ENCODE results near the gene CAMK2A. TPM values are rescaled to one million over a fixed set of nuclear protein-coding genes. Genes with fewer than 3 reads are reported as not detected.
A peak's percentile ranks its signal among the peaks of the same experiment; 100 is the strongest.

Gene CAMK2A
- total RNA-seq, 1 experiment from 2014 or later: not detected

- ChIA-PET CTCF (interaction anchor here (0.5 to 1.2 kb wide), 4 partner anchors 36 to 146 kb away, joined by 3 to 4 read pairs (median 4); no protein-coding TSS in a partner anchor), POLR2A (no interaction called here)
- Histone ChIP-seq H3K9me3 (no peaks in the 10 kb centered on the region), H3K27me3 (replicated peaks; ENCODE audit: control insufficient read depth, insufficient read depth, low read length) (no peaks in the 10 kb centered on the region), H3K4me3 (ENCODE audit: low read depth, low read length) (no peak overlapping the region), H3K4me1 (peaks cover 20% of the 10 kb centered on the region), H3K36me3 (ENCODE audit: control insufficient read depth, insufficient read depth, low read length) (no peaks in the 10 kb centered on the region)
- TF ChIP-seq CTCF (IDR thresholded peaks at IDR 0.05; ENCODE audit: insufficient read depth in 1 of 2, low read depth in 1 of 2, low read length in 1 of 2, severe bottlenecking in 1 of 2, unreplicated experiment in 1 of 2): peak in 1 of 2 experiments; percentile 35
- H3K36me3 Mint-ChIP-seq (ENCODE audit: insufficient read depth, unreplicated experiment): peaks cover 6% of the 10 kb centered on the region
- no TSS peak for BruUV-seq (replicated peaks)
- intact Hi-C loops (cut with micrococcal nuclease; ENCODE audit: unreplicated experiment): loop anchor here (1.0 to 10.0 kb wide), 3 partner anchors 51 to 377 kb away; no protein-coding TSS in a partner anchor
- peaks cover 29% of the 10 kb centered on the region for H3K4me1 Mint-ChIP-seq (ENCODE audit: low read depth, unreplicated experiment)
- no peaks in the 10 kb centered on the region for H3K9me3 Mint-ChIP-seq (ENCODE audit: unreplicated experiment)
- no peak overlapping the region for H3K4me3 Mint-ChIP-seq (ENCODE audit: unreplicated experiment)
- no peaks in the 10 kb centered on the region for H3K27me3 Mint-ChIP-seq (ENCODE audit: insufficient read depth, unreplicated experiment)
- H3K27ac Mint-ChIP-seq (ENCODE audit: unreplicated experiment): peak overlapping the region; percentile 76
- peak; percentile 60 to 69 for DNase-seq
These were observed 78.2 kb downstream of the CAMK2A start for GRCh38 chr5:150211156-150212030.

- no TSS peak for BruUV-seq (replicated peaks)
These were observed 78.9 kb downstream of the CAMK2A start for GRCh38 chr5:150210644-150211043.

More at GRCh38 chr5:150210644-150211043, 78.9 kb downstream of the CAMK2A start:
- Mint-ChIP-seq H3K36me3 (ENCODE audit: insufficient read depth, unreplicated experiment) (peaks cover 6% of the 10 kb centered on the region), H3K27ac (ENCODE audit: unreplicated experiment) (peak overlapping the region; percentile 76), H3K4me3 (ENCODE audit: unreplicated experiment) (no peak overlapping the region), H3K9me3 (ENCODE audit: unreplicated experiment) (no peaks in the 10 kb centered on the region), H3K4me1 (ENCODE audit: low read depth, unreplicated experiment) (peaks cover 29% of the 10 kb centered on the region), H3K27me3 (ENCODE audit: insufficient read depth, unreplicated experiment) (no peaks in the 10 kb centered on the region)
- DNase-seq: no peak
- Histone ChIP-seq H3K4me3 (ENCODE audit: low read depth, low read length) (no peak overlapping the region), H3K4me1 (peaks cover 15% of the 10 kb centered on the region), H3K36me3 (ENCODE audit: control insufficient read depth, insufficient read depth, low read length) (no peaks in the 10 kb centered on the region), H3K9me3 (no peaks in the 10 kb centered on the region), H3K27me3 (replicated peaks; ENCODE audit: control insufficient read depth, insufficient read depth, low read length) (no peaks in the 10 kb centered on the region)
- ChIA-PET POLR2A (no interaction called here), CTCF (interaction anchor here (0.7 to 1.2 kb wide), 2 partner anchors 35 to 49 kb away, joined by 3 to 4 read pairs; no protein-coding TSS in a partner anchor)
- intact Hi-C loops (cut with micrococcal nuclease; ENCODE audit: unreplicated experiment): loop anchor here (1.0 to 10.0 kb wide), 3 partner anchors 50 to 376 kb away; no protein-coding TSS in a partner anchor
- no peak for TF ChIP-seq CTCF (IDR thresholded peaks at IDR 0.05; ENCODE audit: insufficient read depth in 1 of 2, low read depth in 1 of 2, low read length in 1 of 2, severe bottlenecking in 1 of 2, unreplicated experiment in 1 of 2)
